ENCODE results near the gene ZGRF1.
"Not testable (repeated sequence)": the region's sequence is repeated elsewhere in the genome, so short reads cannot be mapped to it uniquely, and the experiment has no call there.

Gene ZGRF1

GRCh38 chr4:112633477-112634235 is 3.1 kb downstream of the ZGRF1 start:
- FAIRE-seq = peak; percentile 95

- FAIRE-seq = no peak
These were observed 10.5 kb downstream of the ZGRF1 start for GRCh38 chr4:112626228-112626627.

GRCh38 chr4:112616984-112617383 is 19.7 kb downstream of the ZGRF1 start:
- FAIRE-seq = no peak

DNA sequence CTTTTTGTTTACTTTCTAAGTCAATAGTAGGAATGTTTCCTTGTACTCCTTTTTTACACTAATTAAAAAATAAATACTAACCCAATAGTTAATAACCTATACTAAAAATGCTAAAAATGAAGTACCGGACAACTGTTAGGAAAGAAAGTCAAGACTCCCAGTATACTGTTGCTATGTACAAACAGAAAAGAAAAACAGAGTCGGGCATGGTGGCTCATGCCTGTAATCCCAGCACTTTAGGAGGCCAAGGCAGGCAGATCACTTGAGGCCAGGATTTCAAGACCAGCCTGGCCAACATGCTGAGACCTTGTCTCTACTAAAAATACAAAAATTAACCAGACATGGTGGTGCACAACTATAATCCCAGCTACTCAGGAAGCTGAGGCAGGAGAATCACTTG is 23.9 kb downstream of the ZGRF1 start:
- FAIRE-seq = not testable (repeated sequence)

GRCh38 chr4:112604589-112604988 is 32.1 kb downstream of the ZGRF1 start:
- FAIRE-seq = peak; percentile 96

- FAIRE-seq = no peak
These were observed 41.7 kb downstream of the ZGRF1 start for GRCh38 chr4:112594993-112595392.

DNA sequence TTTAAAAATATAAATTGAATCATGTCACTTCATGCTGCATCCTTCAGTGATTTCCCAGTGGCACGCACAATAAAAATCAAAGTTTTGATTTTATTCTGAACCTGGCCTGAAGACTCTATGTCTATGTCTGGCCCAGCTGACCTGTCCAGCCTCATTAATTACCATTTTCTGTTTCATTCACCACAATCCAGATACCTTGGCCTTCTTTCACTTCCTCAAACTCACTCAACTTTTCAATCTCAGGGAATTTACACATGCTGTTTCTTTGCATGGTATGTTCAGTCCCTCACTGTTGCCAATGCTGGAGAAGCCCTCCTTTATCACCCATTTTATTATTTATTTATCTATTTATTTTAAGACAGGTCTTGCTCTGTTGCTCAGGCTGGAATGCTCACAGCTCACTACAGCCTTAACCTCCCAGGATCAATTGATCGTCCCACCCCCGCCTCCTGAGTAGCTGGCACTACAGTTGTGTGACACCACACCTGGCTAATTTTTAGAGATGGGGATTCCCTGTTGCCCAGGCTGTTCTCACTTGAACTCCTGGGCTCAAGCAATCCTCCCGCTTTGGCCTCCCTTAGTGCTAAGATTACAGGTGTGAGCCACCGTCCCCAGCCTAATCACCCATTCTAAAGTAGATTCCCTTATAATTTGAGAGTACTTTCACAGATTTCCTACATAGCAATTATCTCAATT is 43.1 kb downstream of the ZGRF1 start:
- FAIRE-seq = no peak

GRCh38 chr4:112592717-112593116 is 44.0 kb downstream of the ZGRF1 start:
- no peak for FAIRE-seq

GRCh38 chr4:112591593-112591992 is 45.1 kb downstream of the ZGRF1 start:
- FAIRE-seq = no peak

GRCh38 chr4:112589206-112589605 is 47.5 kb downstream of the ZGRF1 start:
- no peak for FAIRE-seq

DNA sequence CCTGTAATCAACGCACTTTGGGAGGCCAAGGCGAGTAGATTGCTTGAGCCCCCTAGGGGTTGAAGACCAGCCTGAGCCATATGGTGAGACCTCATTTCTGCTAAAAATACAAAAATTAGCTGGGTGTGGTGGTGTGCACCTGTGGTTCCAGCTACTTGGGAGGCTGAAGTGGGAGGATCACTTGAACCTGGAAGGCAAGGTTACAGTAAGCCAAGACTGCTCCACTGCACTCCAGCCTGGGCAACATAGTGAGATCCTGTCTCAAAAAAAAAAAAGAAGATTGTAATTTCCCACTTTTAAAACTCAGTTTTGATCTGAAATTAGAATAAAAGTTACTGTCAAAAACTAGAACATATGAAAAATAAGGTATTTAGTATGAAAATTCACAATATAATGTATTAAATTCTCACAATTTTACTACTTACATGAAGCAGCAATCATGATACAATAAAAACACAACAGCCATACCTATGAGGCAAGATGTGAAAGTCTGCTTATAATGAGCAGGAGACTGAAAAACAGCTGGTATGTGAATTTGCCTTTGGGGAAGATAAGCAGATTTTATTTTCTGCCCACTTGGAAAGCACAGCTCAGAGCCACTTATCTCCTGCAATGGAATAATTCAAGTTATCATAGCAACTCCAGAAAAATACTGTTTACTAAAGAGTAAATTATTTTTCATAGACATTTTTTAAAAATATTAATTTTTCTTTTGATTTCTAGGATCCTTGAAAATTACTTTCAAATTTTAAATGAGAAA is 50.6 kb downstream of the ZGRF1 start:
- peak; percentile 34 for FAIRE-seq

- FAIRE-seq = no peak
These were observed 69.2 kb downstream of the ZGRF1 start for GRCh38 chr4:112567536-112567935.

GRCh38 chr4:112564706-112565270 is 71.9 kb downstream of the ZGRF1 start:
- no peak for FAIRE-seq

DNA sequence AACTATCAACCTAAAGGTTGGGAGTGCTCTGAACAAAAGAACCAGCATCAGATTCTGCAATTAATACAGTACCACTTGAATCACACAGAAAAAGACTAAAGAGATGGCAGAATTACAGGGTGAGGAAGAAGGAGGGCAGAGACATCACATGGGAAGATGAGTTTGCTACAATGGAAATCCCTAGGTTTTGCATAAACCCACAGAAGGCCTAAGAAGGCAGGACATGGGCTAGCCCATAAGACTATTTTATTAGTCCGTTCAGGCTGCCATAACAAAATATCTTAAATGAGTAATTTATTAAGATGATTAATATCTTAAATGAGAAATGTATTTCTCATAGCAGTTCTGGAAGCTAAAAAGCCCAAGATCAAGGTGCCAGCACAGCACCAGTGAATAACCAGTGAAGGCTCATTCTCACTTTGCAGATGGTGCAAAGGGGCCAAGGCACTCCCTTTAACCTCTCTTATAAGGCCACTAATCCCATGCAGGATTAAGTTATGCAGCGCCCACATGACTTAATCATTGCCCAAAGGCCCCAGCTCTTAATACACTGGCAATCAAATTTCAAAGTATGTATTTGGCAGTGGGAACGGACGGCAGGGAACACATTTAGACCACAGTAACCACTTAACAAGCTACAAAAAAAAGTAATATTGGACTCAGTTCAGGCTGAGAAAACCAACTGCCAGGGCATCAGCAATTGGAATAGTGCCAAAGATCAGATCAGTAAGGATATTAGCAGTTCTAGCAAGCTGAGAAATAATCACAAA is 73.1 kb downstream of the ZGRF1 start:
- FAIRE-seq = no peak

GRCh38 chr4:112562254-112562879 is 74.3 kb downstream of the ZGRF1 start:
- no peak for FAIRE-seq

GRCh38 chr4:112560084-112560483 is 76.6 kb downstream of the ZGRF1 start:
- FAIRE-seq = no peak

DNA sequence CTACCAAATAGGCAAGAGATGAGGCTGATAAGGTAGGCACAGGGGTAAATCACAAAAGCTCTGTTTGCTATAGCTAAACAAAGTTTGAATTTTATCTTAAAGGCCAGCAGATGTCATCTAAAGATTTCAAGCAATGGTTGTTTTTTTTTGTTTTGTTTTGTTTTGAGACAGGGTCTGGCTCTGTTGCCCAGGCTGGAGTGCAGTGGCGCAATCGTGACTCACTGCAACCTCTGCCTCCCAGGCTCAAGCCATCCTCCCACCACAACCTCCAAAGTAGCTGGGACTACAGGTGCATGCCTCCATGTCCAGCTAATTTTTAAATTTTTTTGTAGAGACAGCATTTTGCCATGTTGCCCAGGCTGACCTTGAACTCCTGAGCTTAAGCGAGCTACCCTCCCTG is 77.7 kb downstream of the ZGRF1 start:
- no peak for FAIRE-seq

GRCh38 chr4:112557676-112558411 is 78.9 kb downstream of the ZGRF1 start:
- no peak for FAIRE-seq

- FAIRE-seq = not testable (repeated sequence)
These were observed 82.4 kb downstream of the ZGRF1 start for GRCh38 chr4:112554271-112554670.

DNA sequence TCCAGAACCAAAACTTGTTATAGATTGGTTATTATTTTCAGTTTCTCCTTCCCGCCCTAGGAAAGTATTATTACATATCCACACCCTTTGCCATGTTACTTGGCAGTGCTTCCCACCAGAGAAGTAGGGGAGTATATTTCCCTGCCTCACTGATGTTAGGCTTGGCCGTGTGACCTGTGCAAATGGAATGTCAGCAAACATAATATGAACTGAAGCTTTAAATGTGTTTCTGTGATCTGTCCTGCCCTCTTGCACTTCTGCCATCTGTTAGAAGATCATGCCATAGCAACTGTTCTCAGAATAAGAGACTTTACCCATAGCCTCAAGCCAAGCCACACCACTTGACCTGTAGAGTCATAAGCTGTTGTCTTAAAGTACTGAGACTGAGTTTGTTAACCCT is 84.0 kb downstream of the ZGRF1 start:
- FAIRE-seq = no peak

- FAIRE-seq = no peak
These were observed 86.0 kb downstream of the ZGRF1 start for GRCh38 chr4:112550728-112551127.
